Mesenteric fat pad (tissue), 1 donor: ENCODE measurements around the gene SORCS3. TPM values are rescaled to one million over a fixed set of nuclear protein-coding genes. Genes with fewer than 3 reads are reported as not detected.

ENCODE experiments used
- DNase-seq: peaks from one replicate; pipeline ENCODE4 v3.0.0-alpha.2; 2020; ENCODE audit warnings: low spot score
- total RNA-seq: library from RNA; stranded (reverse); fragmentation: NEBNext Ultra II Directional; extraction: Animal tissue kit (Norgen Biotek cat#: 25700); gene quantifications from one replicate; pipeline ENCODE4 v1.2.1, GENCODE V29; 2021
- donor health status: DM: yes; HTN: yes; CAD: no.

SORCS3 gene
- total RNA-seq, 1 donor from 2014 or later, result not detected

- DNase-seq, result no peak
These were observed 352.0 kb downstream of the SORCS3 start for GRCh38 chr10:104993085-104993484.

- no peak for DNase-seq
These were observed 360.2 kb downstream of the SORCS3 start for GRCh38 chr10:105001269-105001668.

GRCh38 chr10:105010411-105011121 lies 369.5 kb downstream of the SORCS3 start:
- no peak for DNase-seq

- DNase-seq, result no peak
These were observed 376.0 kb downstream of the SORCS3 start for GRCh38 chr10:105017116-105017515.

- no peak for DNase-seq
These were observed 376.6 kb downstream of the SORCS3 start for GRCh38 chr10:105017691-105018090.

- DNase-seq, result no peak
These were observed 382.4 kb downstream of the SORCS3 start for GRCh38 chr10:105023211-105024111.

GRCh38 chr10:105024184-105024583 lies 383.1 kb downstream of the SORCS3 start:
- no peak for DNase-seq

GRCh38 chr10:105025092-105025491 lies 384.0 kb downstream of the SORCS3 start:
- no peak for DNase-seq

GRCh38 chr10:105026566-105026965 lies 385.5 kb downstream of the SORCS3 start:
- no peak for DNase-seq

GRCh38 chr10:105029286-105029685 lies 388.2 kb downstream of the SORCS3 start:
- no peak for DNase-seq

- no peak for DNase-seq
These were observed 395.9 kb downstream of the SORCS3 start for GRCh38 chr10:105037022-105037421.

- DNase-seq, result no peak
These were observed 400.9 kb downstream of the SORCS3 start for GRCh38 chr10:105041956-105042355.

- DNase-seq, result no peak
These were observed 401.9 kb downstream of the SORCS3 start for GRCh38 chr10:105042906-105043552.

- DNase-seq, result no peak
These were observed 403.8 kb downstream of the SORCS3 start for GRCh38 chr10:105044902-105045301.

GRCh38 chr10:105056413-105056812 lies 415.3 kb downstream of the SORCS3 start:
- DNase-seq, result no peak

- no peak for DNase-seq
These were observed 421.9 kb downstream of the SORCS3 start for GRCh38 chr10:105062951-105063350.

GRCh38 chr10:105063796-105064195 lies 422.7 kb downstream of the SORCS3 start:
- no peak for DNase-seq

GRCh38 chr10:105068497-105068896 lies 427.4 kb downstream of the SORCS3 start:
- no peak for DNase-seq

GRCh38 chr10:105070249-105070648 lies 429.2 kb downstream of the SORCS3 start:
- DNase-seq, result no peak

GRCh38 chr10:105070952-105071351 lies 429.9 kb downstream of the SORCS3 start:
- DNase-seq, result no peak

GRCh38 chr10:105071980-105072379 lies 430.9 kb downstream of the SORCS3 start:
- no peak for DNase-seq

- DNase-seq, result no peak
These were observed 432.9 kb downstream of the SORCS3 start for GRCh38 chr10:105073999-105074398.
